ENCODE data around the gene COL6A2.

GRCh38 chr21:46136739-46137349 is 38.9 kb downstream of the COL6A2 start:
- TF ChIP-seq CTCF (IDR thresholded peaks at IDR 0.05; ENCODE audit: insufficient read depth, low read depth, low read length) (no peak), EZH2 (IDR thresholded peaks at IDR 0.05; ENCODE audit: insufficient read depth, low read length) (no peak)

Measured in astrocyte (in vitro differentiated cells and primary cell).